Fibroblast of pulmonary artery (primary cell): Measurements from ENCODE around the gene SPAG4.

Experiments used
- DNase-seq: peaks from one replicate; pipeline ENCODE4 v3.0.0-alpha.2; 2010; ENCODE audit warnings: low read depth
- H3K4me3 ChIP-seq: replicated peaks from 2 replicates; pipeline ENCODE4 v1.5.1; 2011; ENCODE audit warnings: low read depth, mild to moderate bottlenecking, control low read depth, low read length, moderate library complexity
- TF ChIP-seq, protein P1 (sequence below): IDR thresholded peaks from 2 replicates; pipeline ENCODE4 v1.5.1; 2011; ENCODE audit warnings: mild to moderate bottlenecking, control low read depth, low read length, inconsistent platforms; ENCODE audit errors: missing control alignments

The SPAG4 gene

GRCh38 chr20:35616465-35617396 lies 1.1 kb downstream of the SPAG4 start:
- TF ChIP-seq, protein P1, sequence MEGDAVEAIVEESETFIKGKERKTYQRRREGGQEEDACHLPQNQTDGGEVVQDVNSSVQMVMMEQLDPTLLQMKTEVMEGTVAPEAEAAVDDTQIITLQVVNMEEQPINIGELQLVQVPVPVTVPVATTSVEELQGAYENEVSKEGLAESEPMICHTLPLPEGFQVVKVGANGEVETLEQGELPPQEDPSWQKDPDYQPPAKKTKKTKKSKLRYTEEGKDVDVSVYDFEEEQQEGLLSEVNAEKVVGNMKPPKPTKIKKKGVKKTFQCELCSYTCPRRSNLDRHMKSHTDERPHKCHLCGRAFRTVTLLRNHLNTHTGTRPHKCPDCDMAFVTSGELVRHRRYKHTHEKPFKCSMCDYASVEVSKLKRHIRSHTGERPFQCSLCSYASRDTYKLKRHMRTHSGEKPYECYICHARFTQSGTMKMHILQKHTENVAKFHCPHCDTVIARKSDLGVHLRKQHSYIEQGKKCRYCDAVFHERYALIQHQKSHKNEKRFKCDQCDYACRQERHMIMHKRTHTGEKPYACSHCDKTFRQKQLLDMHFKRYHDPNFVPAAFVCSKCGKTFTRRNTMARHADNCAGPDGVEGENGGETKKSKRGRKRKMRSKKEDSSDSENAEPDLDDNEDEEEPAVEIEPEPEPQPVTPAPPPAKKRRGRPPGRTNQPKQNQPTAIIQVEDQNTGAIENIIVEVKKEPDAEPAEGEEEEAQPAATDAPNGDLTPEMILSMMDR, result no peak
- DNase-seq, result peak; percentile 100

DNA sequence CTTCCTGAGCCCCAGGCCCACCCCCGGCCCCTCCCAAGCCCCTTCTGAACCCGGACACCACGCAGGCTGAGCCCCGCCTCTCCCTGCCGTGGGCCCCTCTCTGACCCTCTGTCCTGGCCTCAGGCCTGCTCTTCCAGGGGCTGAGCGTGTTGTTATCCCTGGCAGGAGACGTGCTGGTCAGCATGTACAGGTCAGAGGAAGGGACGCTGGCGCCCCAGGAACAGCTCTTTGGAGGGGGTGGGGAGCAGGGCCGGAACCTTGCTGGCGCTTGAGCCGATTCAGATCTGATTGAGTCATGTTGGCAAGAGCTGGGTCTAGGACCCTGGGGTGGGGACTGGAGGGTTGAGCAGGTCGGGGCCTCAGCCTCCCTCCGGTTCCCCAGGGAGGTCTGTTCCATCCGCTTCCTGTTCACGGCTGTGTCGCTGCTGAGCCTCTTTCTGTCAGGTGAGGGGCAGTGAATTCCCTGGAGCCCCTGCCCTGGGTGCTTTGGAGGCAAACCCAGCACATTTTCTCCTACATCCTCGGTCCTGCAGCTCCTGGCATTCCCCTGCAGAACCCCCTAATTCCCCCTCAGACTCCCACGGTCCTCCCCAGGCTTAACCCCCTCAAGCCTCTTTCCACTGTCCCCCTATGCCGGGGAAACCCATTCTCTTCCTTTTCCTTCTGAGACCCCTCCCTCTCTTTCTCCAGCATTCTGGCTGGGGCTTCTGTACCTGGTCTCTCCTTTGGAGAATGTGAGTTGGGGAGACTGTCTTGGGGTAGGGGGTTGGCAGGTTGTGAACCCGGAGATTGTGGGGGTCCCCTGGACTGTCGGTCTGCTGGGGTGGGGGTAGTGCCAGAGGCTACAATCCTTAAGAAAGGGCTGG lies 2.0 kb downstream of the SPAG4 start:
- TF ChIP-seq, protein P1, result peak; percentile 39
- H3K4me3 ChIP-seq, result peak overlapping the region; percentile 61
- DNase-seq, result peak; percentile 56

More at GRCh38 chr20:35616465-35617396, 1.1 kb downstream of the SPAG4 start:
- H3K4me3 ChIP-seq, result peak overlapping the region; percentile 61

DNA sequence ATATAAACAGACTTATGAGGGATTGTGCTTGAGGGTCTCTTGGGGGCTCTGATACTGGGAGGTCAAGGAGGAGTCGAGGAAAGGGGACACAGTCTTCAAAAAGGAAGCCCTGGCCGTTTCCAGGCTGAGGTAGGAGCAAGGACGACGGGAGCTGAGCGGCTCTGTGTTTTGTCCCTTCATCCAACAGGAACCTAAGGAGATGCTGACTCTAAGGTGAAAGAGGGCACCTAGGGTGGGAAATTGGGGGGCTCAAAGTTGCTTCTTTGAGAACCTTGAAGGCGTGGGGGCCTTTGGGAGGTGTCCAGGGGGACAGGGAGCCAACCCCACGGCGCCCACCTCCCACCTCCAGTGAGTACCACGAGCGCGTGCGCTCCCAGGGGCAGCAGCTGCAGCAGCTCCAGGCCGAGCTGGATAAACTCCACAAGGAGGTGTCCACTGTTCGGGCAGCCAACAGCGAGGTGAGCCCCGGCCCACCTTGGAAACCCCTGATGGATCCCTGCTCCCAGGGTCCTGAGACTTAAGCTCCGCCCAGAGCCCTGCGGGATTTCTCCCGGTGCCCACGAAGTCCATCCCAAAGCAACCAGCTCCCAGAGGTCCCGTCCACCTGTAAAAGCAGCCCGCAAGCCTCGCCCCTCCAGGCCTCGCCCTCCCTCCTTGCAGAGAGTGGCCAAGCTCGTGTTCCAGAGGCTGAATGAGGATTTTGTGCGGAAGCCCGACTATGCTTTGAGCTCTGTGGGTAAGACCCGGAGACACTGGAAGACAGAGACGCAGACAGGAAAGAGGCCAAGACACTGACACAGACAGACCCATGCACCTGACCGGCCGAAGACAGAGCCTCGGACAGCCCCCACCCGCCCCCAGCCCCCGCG lies 2.9 kb downstream of the SPAG4 start:
- TF ChIP-seq, protein P1, result no peak
- peak overlapping the region; percentile 61 for H3K4me3 ChIP-seq
- peak; percentile 39 for DNase-seq

DNA sequence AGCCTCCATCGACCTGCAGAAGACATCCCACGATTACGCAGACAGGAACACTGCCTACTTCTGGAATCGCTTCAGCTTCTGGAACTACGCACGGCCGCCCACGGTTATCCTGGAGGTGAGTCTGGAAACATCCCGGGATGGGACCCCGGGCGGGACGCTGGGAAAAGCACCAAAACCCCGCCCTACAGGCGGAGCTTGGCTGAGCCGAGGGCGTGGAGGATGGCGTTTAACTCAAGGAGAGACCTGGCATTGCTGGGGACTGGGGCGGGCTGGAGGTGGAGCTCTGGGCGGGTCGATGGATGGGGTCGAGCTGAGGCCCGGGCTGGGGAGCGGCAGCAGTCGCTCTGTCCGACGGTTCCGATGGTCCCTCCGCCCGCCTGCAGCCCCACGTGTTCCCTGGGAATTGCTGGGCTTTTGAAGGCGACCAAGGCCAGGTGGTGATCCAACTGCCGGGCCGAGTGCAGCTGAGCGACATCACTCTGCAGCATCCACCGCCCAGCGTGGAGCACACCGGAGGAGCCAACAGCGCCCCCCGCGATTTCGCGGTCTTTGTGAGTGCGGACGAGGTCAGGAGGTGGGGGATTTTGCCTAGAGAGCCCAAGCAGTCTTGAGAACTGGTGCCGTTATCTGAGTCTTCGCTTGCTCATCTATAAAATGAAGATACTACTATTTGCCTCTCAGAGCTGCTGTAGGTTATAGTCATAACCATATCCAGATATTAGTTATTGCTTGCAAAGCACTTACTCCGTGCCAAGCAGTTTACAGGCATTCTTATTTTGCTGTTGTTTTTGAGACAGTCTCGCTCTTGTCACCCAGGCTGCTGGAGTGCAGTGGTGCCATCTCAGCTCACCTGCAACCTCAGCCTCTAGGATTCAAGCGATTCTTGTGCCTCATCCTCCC lies 3.8 kb downstream of the SPAG4 start:
- H3K4me3 ChIP-seq, result peak overlapping the region; percentile 61
- TF ChIP-seq, protein P1, result peak; percentile 43
- peak; percentile 84 for DNase-seq

- TF ChIP-seq, protein P1, result no peak
- no peak overlapping the region for H3K4me3 ChIP-seq
These were observed 5.4 kb downstream of the SPAG4 start for GRCh38 chr20:35620818-35621559.

More at GRCh38 chr20:35620818-35621559, 5.4 kb downstream of the SPAG4 start:
- DNase-seq, result no peak
